ENCODE data around the gene TENT5C. TPM values are rescaled to one million over a fixed set of nuclear protein-coding genes. Genes with fewer than 3 reads are reported as not detected.

The TENT5C gene
- total and polyA plus RNA-seq, 7 donors: 1.5 to 31.4 (median 9.7) TPM

DNA sequence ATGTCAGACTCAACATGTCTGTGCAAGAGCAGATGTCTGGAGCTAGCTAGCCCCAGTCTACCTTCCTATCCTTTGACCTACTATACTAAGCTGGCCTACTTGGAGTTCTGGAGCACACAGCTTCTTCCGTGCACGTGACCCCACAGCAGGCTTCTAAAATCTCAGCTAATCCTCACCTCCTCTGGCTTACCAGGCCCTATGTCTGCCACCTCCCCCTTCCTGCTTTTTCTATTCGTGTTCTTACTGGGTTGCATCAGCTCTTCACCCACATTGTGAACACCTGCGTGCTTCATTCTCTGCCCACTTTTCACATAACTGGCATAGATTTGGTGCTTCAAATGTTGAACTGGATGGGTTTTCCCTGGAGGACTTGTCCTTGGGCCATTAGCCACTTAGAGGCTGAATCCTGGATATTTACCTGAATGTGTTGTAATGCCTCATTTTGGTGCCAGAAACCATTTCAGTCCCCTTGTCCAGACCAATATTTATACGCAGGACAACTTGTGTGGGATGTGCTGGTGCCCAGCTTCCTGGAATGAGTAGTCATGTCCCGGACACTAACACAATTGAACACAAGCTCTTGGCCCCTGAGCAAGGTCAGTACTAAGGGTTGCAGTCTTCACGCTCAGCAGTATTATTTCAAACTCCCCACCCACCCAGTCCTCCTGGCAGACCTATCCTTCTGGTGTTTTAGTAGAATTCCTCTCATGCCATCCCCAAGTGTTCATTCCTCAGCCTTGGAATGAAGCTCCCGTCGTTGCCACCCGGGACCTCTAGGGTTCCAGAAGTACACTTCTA, 24.0 kb downstream of the TENT5C start:
- DNase-seq (no peak), ATAC-seq (no peak)
- H3K9me3 ChIP-seq: no peaks in the 10 kb centered on the region
- intact Hi-C loops (cut with DNase I): loop anchor here in 1 of 2 donors (10.0 kb wide), 1 partner anchor 125 kb away; no protein-coding TSS in a partner anchor
- H3K27me3 ChIP-seq (ENCODE audit: insufficient read depth in 3 of 3, low read length in 2 of 3): no peaks in the 10 kb centered on the region
- H3K36me3 ChIP-seq (ENCODE audit: insufficient read depth in 1 of 2, low read depth in 1 of 2): no peaks in the 10 kb centered on the region
- no peak overlapping the region for H3K4me3 ChIP-seq
- TF ChIP-seq, protein P1, sequence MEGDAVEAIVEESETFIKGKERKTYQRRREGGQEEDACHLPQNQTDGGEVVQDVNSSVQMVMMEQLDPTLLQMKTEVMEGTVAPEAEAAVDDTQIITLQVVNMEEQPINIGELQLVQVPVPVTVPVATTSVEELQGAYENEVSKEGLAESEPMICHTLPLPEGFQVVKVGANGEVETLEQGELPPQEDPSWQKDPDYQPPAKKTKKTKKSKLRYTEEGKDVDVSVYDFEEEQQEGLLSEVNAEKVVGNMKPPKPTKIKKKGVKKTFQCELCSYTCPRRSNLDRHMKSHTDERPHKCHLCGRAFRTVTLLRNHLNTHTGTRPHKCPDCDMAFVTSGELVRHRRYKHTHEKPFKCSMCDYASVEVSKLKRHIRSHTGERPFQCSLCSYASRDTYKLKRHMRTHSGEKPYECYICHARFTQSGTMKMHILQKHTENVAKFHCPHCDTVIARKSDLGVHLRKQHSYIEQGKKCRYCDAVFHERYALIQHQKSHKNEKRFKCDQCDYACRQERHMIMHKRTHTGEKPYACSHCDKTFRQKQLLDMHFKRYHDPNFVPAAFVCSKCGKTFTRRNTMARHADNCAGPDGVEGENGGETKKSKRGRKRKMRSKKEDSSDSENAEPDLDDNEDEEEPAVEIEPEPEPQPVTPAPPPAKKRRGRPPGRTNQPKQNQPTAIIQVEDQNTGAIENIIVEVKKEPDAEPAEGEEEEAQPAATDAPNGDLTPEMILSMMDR (IDR thresholded peaks at IDR 0.05): no peak
- peaks cover 40% of the 10 kb centered on the region for H3K4me1 ChIP-seq
- 62 to 78% (median 64%) methylated on average over 10 of the region's 10 CpGs for WGBS, 3 donors
- no peak overlapping the region for H3K27ac ChIP-seq

DNA sequence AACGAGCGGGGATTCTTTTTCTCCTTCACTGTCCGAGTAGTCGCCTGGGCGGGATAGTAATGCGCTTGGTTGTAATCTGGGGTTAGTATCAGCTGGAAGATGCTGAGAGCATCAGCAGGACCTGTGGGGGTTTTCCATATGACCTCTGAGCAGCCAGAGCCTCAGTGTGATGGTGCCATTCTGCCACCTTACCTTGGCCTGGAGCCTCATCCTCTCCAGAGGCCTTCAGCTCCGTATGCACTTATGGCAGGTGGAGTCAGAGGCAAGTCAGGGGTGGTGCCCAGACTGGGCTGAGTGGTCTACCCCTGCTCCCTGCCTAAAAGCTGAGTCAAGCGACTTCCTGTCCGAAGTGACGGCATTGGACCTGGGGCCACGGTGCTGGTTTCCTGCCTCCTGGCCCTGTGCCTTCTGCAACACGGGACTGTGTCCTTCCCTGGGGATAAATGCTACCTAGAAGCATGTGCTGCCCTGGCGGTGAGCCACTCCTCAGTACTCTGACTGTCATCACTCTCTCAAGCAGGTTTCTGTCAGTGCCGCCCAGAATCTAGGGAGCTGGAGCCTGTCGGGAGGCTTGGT, 24.7 kb downstream of the TENT5C start:
- no peaks in the 10 kb centered on the region for H3K36me3 ChIP-seq (ENCODE audit: insufficient read depth in 1 of 2, low read depth in 1 of 2)
- TF ChIP-seq, protein P1 (IDR thresholded peaks at IDR 0.05): no peak
- no peak overlapping the region for H3K4me3 ChIP-seq
- DNase-seq (peak; percentile 54 to 74), ATAC-seq (peak; percentile 18 to 81 (median 32))
- no peaks in the 10 kb centered on the region for H3K9me3 ChIP-seq
- WGBS, 3 donors: 59 to 73% (median 68%) methylated on average over 15 of the region's 15 CpGs
- H3K27ac ChIP-seq: no peak overlapping the region
- intact Hi-C loops (cut with DNase I): no loop called here
- H3K27me3 ChIP-seq (ENCODE audit: insufficient read depth in 3 of 3, low read length in 2 of 3): no peaks in the 10 kb centered on the region
- peaks cover 40% of the 10 kb centered on the region for H3K4me1 ChIP-seq

DNA sequence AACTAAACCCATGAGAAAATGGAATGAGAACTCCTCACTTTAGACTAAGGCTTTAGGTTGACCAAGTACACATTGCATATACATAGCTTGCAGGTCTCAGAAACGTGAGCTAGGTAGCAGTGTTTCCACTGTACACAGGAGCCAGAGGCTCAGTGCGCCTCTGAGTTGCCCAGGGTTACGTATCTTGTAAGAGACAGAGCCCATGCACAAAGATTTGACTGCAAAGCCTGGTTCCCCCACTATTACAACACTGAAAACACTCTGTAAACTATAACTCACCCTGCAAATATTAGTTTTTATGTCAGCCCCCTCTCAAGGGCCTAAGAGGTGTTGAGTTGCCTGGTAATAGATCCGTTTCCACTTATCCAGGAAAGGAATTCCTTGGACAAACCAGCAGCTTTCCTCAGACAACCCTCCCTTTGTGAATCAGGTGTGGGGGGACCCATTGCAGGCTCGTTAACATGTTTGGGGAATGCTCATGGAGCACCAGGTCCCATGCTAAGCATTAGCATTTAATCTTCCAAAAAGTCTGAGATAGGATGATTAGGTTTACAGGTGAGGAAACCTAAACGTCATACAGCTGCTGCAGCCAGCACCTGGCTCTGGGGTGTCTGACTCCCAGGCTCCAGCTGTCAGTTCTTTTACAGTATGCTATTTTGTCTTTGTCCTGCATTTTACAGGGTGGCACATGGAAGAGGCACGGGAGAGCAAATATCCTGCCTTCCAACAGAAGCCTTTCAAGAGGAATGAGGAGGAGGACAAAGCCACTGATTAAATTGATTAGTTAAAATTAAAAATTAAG, 25.7 kb downstream of the TENT5C start:
- TF ChIP-seq, protein P1 (IDR thresholded peaks at IDR 0.05): no peak
- Histone ChIP-seq H3K36me3 (ENCODE audit: insufficient read depth in 1 of 2, low read depth in 1 of 2) (no peaks in the 10 kb centered on the region), H3K4me3 (no peak overlapping the region), H3K27ac (peak overlapping the region; percentile 67), H3K4me1 (peaks cover 40% of the 10 kb centered on the region), H3K27me3 (ENCODE audit: insufficient read depth in 3 of 3, low read length in 2 of 3) (no peaks in the 10 kb centered on the region), H3K9me3 (no peaks in the 10 kb centered on the region)
- intact Hi-C loops (cut with DNase I): no loop called here
- ATAC-seq (no peak), DNase-seq (no peak)
- WGBS, 3 donors: 40 to 72% (median 51%) methylated on average over 7 of the region's 7 CpGs

DNA sequence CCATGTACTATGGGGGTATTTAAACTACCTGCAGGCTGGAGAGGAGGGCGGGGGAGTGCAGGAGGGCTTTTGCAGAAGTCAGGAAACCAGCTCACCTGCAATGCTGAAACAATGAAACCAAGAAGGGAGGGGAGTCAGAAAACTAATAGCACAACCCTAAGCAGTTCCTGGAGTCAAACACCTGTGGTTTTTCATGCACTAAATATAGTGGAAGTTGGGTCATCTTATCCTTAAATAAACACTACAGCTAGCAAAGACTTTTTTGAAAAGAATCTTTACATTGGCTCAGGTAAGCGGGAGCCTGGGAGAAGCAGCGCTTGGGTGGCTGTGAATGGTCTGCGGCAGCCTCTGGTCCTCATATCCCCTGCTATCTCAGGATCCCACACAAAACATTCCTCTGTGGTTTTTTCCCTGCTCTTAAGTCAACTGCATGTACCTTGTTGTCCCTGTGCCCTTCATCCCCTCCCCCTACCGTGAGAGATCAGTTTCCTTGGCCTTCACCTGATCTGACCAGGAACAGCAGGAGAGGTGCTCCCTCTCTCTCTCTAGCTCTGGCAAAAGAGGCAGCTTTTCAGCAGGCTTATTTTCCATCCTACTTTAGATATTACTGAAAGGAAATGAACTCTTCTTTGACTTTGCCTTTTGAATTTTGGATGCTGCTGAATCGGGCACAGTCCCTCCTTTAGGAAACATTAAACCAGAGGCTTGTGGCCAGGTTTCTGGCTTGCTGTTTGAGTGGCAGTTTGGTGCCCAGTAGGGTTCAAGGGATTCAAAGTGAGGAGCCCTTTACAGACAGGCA, 26.6 kb downstream of the TENT5C start:
- intact Hi-C loops (cut with DNase I): no loop called here
- Histone ChIP-seq H3K4me3 (no peak overlapping the region), H3K9me3 (no peaks in the 10 kb centered on the region), H3K27me3 (ENCODE audit: insufficient read depth in 3 of 3, low read length in 2 of 3) (no peaks in the 10 kb centered on the region), H3K36me3 (ENCODE audit: insufficient read depth in 1 of 2, low read depth in 1 of 2) (no peaks in the 10 kb centered on the region), H3K27ac (peak overlapping the region; percentile 67), H3K4me1 (peaks cover 35% of the 10 kb centered on the region)
- DNase-seq: no peak
- TF ChIP-seq, protein P1 (IDR thresholded peaks at IDR 0.05): no peak
- WGBS, 3 donors: 40 to 62% (median 43%) methylated on average over 6 of the region's 6 CpGs
- peak in 3 of 4 donors; percentile 20 to 69 (median 43) for ATAC-seq
